Pulmonary artery endothelial cell (primary cell): ENCODE data around the gene PPP1R12B. TPM values are rescaled to one million over a fixed set of nuclear protein-coding genes. Genes with fewer than 3 reads are reported as not detected.
"Not testable (repeated sequence)": the region's sequence is repeated elsewhere in the genome, so short reads cannot be mapped to it uniquely, and the experiment has no call there.

Experiments
- DNase-seq: peaks from one replicate; pipeline ENCODE4 v3.0.0-alpha.2; 2011; ENCODE audit warnings: low read depth, low spot score
- total RNA-seq: library from RNA; depleted of rRNA; stranded (reverse); fragments of >200 nt; gene quantifications from 2 replicates; pipeline ENCODE4 v1.2.3, GENCODE V29; 2014

PPP1R12B gene
- total RNA-seq, 1 donor from 2014 or later: 5.2 TPM

GRCh38 chr1:202553078-202553477, 204.6 kb downstream of the PPP1R12B start:
- not testable (repeated sequence) for DNase-seq

- DNase-seq: no peak
These were observed 205.1 kb downstream of the PPP1R12B start for GRCh38 chr1:202553560-202554038.

GRCh38 chr1:202554619-202555018, 206.1 kb downstream of the PPP1R12B start:
- not testable (repeated sequence) for DNase-seq

- DNase-seq: not testable (repeated sequence)
These were observed 207.5 kb downstream of the PPP1R12B start for GRCh38 chr1:202556037-202556436.

GRCh38 chr1:202557662-202558061, 209.2 kb downstream of the PPP1R12B start:
- DNase-seq: not testable (repeated sequence)

GRCh38 chr1:202561240-202561639, 212.7 kb downstream of the PPP1R12B start:
- DNase-seq: no peak

- DNase-seq: no peak
These were observed 213.4 kb downstream of the PPP1R12B start for GRCh38 chr1:202561726-202562443.

- DNase-seq: no peak
These were observed 214.1 kb downstream of the PPP1R12B start for GRCh38 chr1:202562444-202563060.

- no peak for DNase-seq
These were observed 215.3 kb downstream of the PPP1R12B start for GRCh38 chr1:202563818-202564217.

GRCh38 chr1:202564958-202565495, 216.5 kb downstream of the PPP1R12B start:
- no peak for DNase-seq

GRCh38 chr1:202565890-202566602, 217.5 kb downstream of the PPP1R12B start:
- DNase-seq: no peak

GRCh38 chr1:202567738-202568137, 219.2 kb downstream of the PPP1R12B start:
- no peak for DNase-seq

GRCh38 chr1:202568410-202568809, 219.9 kb downstream of the PPP1R12B start:
- no peak for DNase-seq

GRCh38 chr1:202568826-202569225, 220.3 kb downstream of the PPP1R12B start:
- no peak for DNase-seq

- no peak for DNase-seq
These were observed 221.2 kb downstream of the PPP1R12B start for GRCh38 chr1:202569393-202570322.

- no peak for DNase-seq
These were observed 223.3 kb downstream of the PPP1R12B start for GRCh38 chr1:202571719-202572339.

- DNase-seq: no peak
These were observed 224.4 kb downstream of the PPP1R12B start for GRCh38 chr1:202572867-202573266.

- DNase-seq: no peak
These were observed 227.6 kb downstream of the PPP1R12B start for GRCh38 chr1:202575918-202576653.

- DNase-seq: no peak
These were observed 228.3 kb downstream of the PPP1R12B start for GRCh38 chr1:202576816-202577215.

- no peak for DNase-seq
These were observed 228.9 kb downstream of the PPP1R12B start for GRCh38 chr1:202577381-202577780.
